HCT116 (cell line): ENCODE data around the gene AKR7A2.

Experiments used
- POLR2A ChIP-seq: IDR thresholded peaks from 2 replicates; pipeline ENCODE4 v1.7.0; 2011; ENCODE audit warnings: borderline replicate concordance; ENCODE audit not compliant: insufficient read depth, insufficient read length; ENCODE audit errors: extremely low read depth
- POLR2AphosphoS5 ChIP-seq: IDR thresholded peaks from 2 replicates; pipeline ENCODE4 v1.6.1; 2011; ENCODE audit warnings: mild to moderate bottlenecking, low read depth, low read length, moderate library complexity
- RAD21 ChIP-seq: IDR thresholded peaks from 2 replicates; pipeline ENCODE4 v1.6.1; 2012; ENCODE audit warnings: low read depth, mild to moderate bottlenecking
- YY1 ChIP-seq: IDR thresholded peaks from 2 replicates; pipeline ENCODE4 v1.6.1; 2011; ENCODE audit warnings: low read length, low read depth, moderate library complexity, mild to moderate bottlenecking; ENCODE audit not compliant: insufficient replicate concordance; ENCODE audit errors: extremely low read depth
- TF ChIP-seq, protein P1 (sequence below), 3 experiments: fragments of 200-600 bp in 1 of 3; sonication (generic) in 1 of 3; IDR thresholded peaks in 2 of 3; conservative IDR thresholded peaks in 1 of 3; 2 replicates each; pipeline ENCODE4 v1.5.1; 2012 to 2017; ENCODE audit warnings: low read depth in 2 of 3, low read length in 2 of 3, antibody characterized with exemption in 1 of 3, borderline replicate concordance in 1 of 3, control low read depth in 1 of 3, mild to moderate bottlenecking in 1 of 3, mixed read lengths in 1 of 3, mixed run types in 1 of 3, moderate library complexity in 1 of 3; ENCODE audit not compliant: insufficient read depth in 1 of 3

- TF ChIP-seq, protein P1, sequence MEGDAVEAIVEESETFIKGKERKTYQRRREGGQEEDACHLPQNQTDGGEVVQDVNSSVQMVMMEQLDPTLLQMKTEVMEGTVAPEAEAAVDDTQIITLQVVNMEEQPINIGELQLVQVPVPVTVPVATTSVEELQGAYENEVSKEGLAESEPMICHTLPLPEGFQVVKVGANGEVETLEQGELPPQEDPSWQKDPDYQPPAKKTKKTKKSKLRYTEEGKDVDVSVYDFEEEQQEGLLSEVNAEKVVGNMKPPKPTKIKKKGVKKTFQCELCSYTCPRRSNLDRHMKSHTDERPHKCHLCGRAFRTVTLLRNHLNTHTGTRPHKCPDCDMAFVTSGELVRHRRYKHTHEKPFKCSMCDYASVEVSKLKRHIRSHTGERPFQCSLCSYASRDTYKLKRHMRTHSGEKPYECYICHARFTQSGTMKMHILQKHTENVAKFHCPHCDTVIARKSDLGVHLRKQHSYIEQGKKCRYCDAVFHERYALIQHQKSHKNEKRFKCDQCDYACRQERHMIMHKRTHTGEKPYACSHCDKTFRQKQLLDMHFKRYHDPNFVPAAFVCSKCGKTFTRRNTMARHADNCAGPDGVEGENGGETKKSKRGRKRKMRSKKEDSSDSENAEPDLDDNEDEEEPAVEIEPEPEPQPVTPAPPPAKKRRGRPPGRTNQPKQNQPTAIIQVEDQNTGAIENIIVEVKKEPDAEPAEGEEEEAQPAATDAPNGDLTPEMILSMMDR (IDR thresholded peaks at IDR 0.05 in 2 of 3, conservative IDR thresholded peaks at IDR 0.05 in 1 of 3; ENCODE audit: borderline replicate concordance in 1 of 3, insufficient read depth in 1 of 3, low read depth in 2 of 3, low read length in 2 of 3), result no peak
- TF ChIP-seq RAD21 (no peak), POLR2AphosphoS5 (no peak), YY1 (no peak), POLR2A (no peak)
Observed at GRCh38 chr1:19328486-19328885, 16.5 kb upstream of the AKR7A2 start.
